Activated naive CD8-positive, alpha-beta T cell treated with anti-CD3 and anti-CD28 coated beads, Interleukin-2, amount 50 U/mL, for 16 hours (primary cell): Measurements from ENCODE around the gene SCYGR5.
"Not testable (repeated sequence)": the region's sequence is repeated elsewhere in the genome, so short reads cannot be mapped to it uniquely, and the experiment has no call there.

Experiments used
- DNase-seq: peaks from one replicate; pipeline ENCODE4 v3.0.0-alpha.2; 2020; ENCODE audit warnings: low read depth, low spot score

Gene SCYGR5

GRCh38 chr2:227666631-227667170 lies at the start of gene SCYGR5:
SCYGR5 (plus strand) TSS chr2:227666804; CDS start chr2:227666804, 0 bp downstream.
- DNase-seq, result not testable (repeated sequence)

- no peak for DNase-seq
These were observed 49.0 kb upstream of the SCYGR5 start, which contains the start of gene SCYGR4 for GRCh38 chr2:227617316-227618230. SCYGR4 (plus strand) TSS chr2:227617498; CDS start chr2:227617498, 0 bp downstream.

GRCh38 chr2:227623226-227623625 lies 43.4 kb upstream of the SCYGR5 start:
- no peak for DNase-seq

- DNase-seq, result no peak
These were observed 41.2 kb upstream of the SCYGR5 start for GRCh38 chr2:227625420-227625819.

- no peak for DNase-seq
These were observed 39.9 kb upstream of the SCYGR5 start for GRCh38 chr2:227626580-227627151.

- DNase-seq, result no peak
These were observed 38.8 kb upstream of the SCYGR5 start for GRCh38 chr2:227627769-227628168.

GRCh38 chr2:227629435-227629834 lies 37.2 kb upstream of the SCYGR5 start:
- DNase-seq, result no peak

GRCh38 chr2:227630322-227630721 lies 36.3 kb upstream of the SCYGR5 start:
- DNase-seq, result no peak

- DNase-seq, result no peak
These were observed 33.8 kb upstream of the SCYGR5 start for GRCh38 chr2:227632827-227633226.

GRCh38 chr2:227634201-227634600 lies 32.4 kb upstream of the SCYGR5 start:
- DNase-seq, result no peak

GRCh38 chr2:227642656-227643055 lies 23.9 kb upstream of the SCYGR5 start:
- DNase-seq, result no peak

GRCh38 chr2:227643990-227644551 lies 22.5 kb upstream of the SCYGR5 start:
- no peak for DNase-seq

GRCh38 chr2:227653419-227653818 lies 13.2 kb upstream of the SCYGR5 start:
- DNase-seq, result no peak

- DNase-seq, result no peak
These were observed 12.2 kb upstream of the SCYGR5 start for GRCh38 chr2:227654426-227654825.

- no peak for DNase-seq
These were observed 11.2 kb upstream of the SCYGR5 start for GRCh38 chr2:227655454-227655853.

- DNase-seq, result no peak
These were observed 9.3 kb upstream of the SCYGR5 start for GRCh38 chr2:227657199-227657845.

- DNase-seq, result no peak
These were observed 5.5 kb upstream of the SCYGR5 start for GRCh38 chr2:227661025-227661649.

GRCh38 chr2:227661827-227662226 lies 4.8 kb upstream of the SCYGR5 start:
- DNase-seq, result no peak

- no peak for DNase-seq
These were observed 1.2 kb upstream of the SCYGR5 start for GRCh38 chr2:227665189-227665940.

GRCh38 chr2:227671170-227671905 lies 4.7 kb downstream of the SCYGR5 start:
- no peak for DNase-seq
